NCI-H2227 treated with DMSO at 0.1 percent for 48 hours (cell line): ENCODE results near the gene COPS9.

Experiments used
- DNase-seq: peaks from one replicate; lab custom pipeline; 2025; lab: John Stamatoyannopoulos, UW

COPS9 gene

DNA sequence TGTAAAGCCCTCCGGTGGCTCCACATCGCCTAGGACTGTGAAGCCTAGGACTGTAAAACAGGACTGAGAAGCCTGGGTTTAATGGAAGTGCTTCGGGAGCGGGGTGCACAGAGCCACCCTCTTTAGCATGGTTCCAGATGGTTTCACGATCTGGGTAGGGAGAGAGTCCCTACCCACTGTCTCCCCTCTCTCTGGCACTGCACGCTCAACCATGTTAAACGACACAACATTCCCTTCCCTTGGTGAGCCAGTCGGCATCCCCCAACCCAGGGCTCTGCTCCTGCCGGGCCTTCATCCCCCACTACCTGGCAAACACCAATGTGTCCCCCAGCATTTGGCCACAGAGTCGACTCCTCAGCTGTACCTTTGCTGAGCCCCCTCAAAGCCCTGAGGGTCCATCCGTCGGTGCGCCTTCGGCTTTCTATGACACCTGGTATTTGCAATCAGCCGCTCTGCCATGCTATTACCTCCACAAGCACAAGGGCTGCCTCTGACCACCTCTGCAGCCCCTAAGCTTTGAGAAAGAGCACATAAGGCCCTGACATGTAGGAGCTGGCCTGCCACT is 1.1 kb downstream of the COPS9 start:
- no peak for DNase-seq

DNA sequence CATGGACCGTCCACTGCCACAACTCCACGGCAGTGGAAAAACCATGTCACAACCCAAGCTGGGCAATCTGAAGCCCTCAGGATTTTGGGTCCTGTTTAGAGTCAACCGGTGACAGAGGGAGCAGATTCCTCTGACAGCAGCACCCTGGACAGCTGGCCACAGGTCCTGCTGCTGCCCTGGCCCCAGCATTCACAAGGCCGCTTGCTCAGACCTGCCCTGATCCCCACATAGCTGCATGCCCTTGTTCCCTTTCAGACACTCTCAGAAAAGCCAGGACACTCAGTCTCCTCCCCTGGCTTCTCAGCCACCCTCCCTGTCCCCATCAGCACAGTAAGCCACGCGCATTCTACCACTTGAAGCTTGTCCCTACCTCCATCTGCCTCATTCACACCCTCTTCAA is 1.6 kb downstream of the COPS9 start:
- DNase-seq: no peak

DNA sequence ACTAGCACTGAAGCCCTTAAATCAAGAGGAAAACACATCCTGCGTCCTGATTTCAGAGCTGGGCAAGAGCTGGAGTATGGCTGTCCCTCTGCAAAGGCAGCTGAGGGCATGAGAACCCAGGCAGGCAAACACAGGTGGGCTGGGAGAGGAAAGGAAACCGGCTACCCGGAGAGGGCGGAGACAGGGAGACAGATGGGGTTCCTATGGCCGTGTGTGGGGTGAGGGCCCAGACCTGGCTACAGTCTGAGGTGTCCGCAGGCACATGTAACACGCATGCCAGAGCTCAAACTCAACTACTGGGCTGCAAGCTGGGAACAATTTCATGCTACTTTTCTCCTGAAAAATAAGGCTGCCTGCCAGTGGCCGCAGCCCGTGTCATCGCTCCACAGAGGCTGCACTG is 2.7 kb downstream of the COPS9 start:
- no peak for DNase-seq

DNA sequence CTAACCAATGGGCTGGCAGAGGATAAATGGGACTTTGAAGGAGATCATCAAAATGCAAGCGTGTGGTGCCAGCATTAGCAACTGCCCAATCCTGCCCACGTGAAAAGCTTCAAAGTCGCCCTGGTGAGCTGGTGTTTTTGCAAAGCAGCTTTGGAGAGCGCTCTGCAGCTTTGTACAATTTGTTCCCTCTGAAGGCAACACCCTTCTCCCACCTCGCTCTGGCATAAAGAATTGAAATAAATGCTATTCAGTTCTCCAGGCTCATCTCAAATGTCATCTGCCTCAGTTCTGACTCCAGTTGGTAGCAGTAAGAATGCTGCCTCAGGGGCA is 3.5 kb downstream of the COPS9 start:
- no peak for DNase-seq

DNA sequence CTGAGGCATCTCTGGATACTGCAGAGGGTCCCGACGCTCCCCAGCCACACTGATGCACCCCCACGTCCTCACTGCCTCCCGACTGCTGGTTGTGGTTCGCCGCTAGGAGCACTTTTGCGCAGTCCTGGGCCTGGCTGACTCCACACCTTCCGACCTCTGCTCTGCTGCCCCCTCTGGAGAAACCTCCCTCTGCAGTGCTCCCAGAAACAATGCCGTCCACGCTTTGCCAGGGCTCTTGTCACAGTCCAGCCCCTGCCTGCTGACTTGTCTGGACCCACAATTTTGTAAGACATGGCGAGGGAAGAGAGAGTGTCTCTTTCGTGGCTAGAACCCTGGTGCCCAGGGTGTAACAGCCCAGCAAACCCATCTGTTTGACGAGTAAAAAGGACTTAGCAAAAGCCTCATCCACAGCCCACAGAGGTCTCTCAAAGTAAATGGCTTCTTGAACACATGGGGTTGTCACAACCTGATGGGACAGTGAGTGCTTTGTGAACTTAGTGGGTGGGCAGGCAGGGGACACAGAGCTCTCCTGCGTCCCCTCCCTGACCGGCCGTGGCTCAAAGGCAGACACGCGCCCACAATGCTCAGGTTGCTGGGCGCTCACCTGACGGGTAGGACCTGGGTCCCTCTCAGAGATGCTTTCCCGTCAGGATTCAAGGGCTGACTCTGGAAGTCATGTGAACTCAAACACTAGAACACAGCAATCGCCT is 4.0 kb downstream of the COPS9 start:
- DNase-seq: no peak

DNA sequence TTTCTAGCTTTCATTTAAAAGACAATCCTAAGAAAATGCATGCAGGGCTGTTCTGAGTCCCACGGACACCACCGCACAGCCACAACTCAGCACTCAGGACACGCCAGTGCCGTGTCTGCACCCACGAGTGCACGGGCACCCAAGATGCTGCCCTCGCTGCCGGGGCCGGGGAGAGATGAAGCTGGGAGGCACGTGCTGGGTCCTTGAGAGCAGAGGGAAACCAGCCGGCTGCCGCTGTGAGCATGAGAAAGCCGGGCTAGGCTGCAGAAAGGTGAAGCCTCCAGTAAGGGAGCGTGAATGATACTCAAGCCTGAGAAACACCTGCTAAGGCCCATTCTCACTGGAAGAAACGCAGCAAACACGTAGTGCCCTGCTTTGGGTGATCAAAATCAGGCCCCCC is 4.8 kb downstream of the COPS9 start:
- DNase-seq: no peak

DNA sequence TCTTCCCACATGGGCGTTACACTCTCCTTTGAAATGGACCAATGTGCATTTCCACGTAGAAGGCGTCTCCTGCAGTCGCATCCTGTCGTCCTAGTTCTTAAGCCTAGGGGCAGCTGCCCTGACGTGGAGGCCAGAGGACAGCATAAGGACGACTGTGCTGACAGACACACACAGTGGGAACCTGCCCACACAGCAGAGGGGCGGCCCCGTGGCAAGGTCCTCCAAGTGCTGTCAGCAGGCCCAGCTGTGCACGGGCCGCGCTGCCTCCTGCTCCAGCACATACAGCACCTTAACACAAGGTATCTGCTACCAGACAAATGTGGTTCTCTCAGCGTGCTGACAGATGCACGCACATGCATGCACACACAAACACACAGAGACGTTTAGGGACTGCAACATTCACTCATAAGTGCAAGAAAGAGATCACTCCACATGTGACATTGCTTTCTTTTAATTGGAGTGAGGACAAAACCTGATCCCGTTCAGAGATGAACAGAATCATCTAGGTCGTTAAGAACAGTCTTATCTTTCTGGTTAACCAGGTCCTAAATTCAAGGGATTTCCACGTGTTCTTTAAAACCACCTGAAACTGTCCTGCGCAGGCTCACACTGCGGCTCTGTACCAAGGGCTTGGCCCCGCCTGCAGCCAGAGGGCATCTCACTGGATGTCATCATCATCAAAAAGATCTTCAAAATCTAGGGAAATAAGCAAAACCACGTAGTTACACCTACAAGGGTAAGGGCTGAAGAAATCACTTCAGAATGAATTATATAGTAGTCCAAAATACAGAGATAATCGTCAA is 5.5 kb downstream of the COPS9 start:
- DNase-seq: no peak

DNA sequence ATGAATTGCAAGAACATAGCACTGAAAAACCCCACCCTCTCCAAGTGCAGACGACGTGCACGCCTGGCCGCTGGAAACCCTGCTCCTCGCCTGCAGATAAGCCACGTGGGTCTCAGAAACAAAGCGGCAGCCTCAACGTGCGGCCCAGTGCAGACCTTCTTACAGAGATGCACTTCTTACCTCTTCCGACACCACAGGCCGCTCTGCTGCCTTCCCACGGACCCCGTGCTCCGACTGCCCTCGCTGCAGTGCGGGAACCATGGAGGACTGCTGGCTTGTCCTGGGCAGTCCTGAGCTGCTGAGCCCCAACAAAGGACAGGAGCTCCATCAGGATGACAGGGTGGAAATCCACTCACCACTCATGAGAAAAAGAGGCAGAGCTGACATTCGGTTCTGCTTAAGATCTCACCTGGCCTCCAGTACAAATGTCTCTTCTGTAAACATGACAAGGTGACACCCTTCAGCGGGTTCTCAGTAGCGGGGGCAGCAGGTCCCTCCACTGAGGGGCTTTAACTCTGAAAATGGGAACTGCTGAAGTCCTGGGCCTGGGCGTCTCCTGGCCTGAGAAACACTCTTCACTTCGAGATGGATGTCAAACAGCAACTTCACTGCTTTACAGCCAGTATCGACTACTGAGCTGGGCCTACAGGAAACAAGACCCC is 6.2 kb downstream of the COPS9 start:
- DNase-seq: no peak

DNA sequence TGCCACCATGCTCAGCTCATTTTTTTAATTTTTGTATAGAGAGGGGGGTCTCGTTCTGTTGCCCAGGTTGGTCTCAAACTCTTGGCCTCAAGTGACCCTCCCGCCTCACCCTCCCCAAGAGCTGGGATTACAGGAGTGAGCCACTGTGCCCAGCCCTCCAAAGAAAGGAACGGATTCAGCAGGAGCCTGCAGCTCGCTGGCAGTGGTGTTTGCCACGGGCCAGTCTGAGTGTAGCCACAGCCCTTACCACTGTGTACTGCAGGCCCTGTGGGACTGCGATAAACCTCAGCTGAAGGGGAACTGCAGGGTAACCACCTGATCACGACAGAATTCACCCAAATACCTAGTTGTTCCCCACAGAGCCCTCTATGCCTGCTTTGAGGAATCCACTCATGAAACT is 6.8 kb downstream of the COPS9 start:
- DNase-seq: no peak

DNA sequence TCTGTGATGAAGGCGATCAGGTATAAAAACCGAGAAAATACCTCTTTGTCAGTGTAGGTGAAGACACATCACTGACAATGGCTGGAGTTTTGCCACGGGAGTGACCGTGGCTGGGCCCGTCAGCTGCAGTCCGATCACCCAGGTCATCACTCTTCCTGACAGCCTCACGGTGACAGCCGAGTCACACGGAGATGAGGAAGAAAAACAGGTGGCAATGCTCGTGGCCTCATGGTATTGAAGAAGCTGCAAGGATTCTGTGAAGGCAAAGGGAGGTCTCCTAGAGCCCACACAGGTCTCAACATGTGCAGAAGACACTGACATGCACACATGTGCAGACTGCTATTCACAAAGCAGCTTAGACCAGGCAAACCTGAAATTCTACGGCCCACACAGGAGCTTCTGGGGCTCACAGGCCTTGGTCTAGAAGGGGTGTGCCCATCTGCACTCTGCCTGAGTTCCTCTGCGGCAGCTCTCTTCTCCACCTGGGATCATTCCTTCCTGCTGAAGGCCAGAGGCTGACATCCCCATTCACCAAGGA is 7.4 kb downstream of the COPS9 start:
- no peak for DNase-seq

DNA sequence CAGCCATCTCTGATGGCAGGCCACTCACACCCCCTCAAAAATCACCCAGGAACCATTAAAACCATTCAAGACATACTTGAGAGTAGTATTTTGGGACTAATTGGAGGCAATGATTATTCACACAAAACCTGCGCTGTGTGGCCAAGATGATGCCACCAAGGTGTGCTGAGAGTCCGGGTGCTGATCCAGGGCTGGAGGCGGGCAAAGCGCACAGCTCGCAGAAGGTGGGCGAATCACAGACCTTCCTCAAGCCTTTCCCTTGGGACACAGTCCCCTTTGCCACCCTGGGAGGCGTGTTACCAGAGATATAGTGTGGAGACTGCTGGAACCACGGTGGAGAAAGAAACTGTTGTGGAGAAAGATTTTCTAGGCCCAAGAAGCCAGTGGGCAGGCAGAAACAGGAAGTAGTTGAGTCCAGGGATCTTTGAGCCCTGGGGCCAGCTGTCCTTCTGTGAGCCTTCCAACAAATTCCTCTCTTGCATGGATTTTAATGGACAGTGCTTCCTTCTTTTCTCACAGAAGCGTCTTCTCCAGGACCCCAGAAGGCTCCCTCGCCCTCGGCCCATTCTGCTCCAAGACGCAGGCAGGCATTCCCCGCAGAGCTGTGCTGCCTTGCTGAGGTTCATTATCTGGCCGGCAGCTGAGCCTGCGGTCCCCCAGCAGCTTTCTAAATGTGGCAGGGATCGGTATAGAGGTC is 8.0 kb downstream of the COPS9 start:
- no peak for DNase-seq

DNA sequence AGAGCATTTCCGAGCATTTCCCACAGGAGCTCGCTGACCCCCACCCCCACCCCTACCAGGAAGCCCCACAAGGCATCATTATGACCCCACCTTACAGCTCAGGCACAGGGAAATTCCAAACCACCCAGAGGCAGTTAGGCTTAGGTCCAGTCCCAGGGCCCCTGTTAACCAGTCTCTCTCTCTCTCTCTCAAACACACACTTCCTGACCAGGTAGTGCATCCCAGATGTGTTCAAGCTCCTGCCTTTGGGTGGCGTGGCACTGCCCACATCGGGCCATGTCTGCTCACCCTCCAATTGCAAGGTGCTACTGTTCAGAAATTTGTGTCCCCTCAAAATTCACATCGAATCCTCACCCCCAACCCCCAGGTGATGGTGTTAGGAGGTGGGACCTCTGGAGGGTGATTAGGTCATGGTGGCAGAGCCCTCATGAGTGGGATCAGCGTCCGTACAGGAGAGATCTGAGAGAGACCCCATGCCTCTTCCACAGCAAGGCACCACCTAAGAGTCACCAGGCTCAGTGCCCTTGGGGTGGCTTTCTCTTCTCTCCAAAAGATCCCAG is 8.8 kb downstream of the COPS9 start:
- no peak for DNase-seq

DNA sequence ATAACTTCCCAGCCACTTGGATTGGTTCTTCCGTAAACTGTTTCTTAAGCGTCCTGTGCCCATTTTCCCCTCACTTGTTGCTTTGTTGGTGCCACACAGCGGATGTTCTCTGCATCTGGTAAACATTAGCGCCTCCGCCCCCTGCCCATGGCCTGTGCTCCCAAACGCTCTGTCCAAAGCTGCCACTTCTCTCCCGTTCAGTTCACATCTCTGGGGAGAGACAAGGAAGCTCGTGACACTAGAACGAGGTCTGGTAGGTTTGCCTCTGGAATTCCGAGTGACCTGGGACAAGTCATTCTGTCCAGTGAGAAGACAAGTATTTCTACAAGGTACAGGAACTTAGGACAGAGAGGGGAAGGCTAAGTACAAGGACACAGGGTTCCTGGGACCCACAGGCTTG is 9.4 kb downstream of the COPS9 start:
- DNase-seq: no peak

DNA sequence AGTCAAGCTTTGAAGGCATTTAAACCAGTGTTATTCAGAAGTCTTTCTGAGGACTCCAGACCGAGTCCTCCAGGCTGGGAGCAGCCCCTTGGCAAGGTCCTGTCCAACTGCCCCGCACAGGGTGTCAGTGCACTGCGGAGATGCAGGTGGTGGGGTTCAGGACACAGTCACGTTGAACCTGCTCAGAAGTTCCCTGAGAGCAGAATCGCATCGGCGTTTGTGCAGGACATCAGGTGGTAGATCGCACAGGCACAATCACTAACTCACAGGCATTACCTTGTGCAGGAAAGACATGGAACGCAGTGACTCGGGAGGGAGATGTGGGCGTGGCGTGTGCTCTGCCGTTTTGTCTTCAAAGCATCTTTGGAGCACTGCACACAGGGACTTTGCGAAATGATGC is 10.4 kb downstream of the COPS9 start:
- no peak for DNase-seq

DNA sequence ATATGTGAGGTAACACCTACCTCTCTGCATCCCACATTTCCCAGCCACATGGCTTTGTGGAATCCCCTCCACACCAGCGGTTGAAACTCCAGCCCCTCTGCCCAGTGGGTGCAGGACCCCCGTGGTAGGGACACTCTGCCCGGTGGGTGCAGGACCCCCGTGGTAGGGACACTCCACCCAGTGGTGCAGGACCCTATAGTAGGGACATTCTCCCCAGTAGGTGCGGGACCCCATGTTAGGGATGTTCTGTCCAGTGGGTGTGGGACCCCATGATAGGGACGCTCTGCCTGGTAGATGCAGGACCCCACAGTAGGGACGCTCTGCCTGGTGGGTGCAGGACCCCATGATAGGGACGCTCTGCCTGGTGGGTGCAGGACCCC is 11.5 kb downstream of the COPS9 start:
- no peak for DNase-seq

DNA sequence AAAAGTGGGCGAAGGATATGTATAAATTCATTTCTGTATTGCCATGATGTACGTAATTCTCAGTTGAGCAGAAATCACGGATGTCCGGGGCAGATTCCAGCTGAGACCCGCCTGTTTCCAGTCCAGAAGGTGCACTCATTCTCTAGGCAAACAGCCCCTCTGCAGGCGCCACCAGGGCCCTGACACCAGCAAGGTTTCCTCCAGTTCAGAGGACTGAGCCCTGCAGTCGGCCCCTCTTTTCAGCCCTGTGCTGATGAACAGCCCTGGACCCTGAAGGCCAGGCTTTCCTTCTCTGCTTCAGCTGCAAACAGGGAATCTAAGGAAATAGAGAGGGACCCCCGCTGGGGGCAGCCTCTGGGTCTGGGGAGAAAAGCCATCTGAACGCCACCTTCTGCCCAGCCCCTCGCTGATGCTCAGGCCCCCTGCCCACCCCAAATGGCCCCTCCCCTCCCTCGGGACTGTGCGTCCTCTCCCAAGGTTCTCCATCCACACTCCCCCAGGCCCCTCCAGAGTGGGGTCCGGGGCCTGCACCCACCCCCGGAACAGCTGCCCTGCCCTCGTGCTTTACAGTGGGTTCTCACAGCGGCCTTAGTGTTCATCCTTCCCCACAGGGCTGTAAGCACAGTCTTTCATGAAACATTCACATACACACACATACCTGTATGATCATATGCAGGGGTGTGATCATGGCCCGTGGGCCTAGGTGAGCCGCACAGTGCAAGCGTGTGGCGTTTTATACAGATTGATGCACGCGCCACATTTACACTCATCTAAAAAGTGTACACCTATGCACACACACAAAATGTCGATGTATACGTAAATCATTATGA is 12.1 kb downstream of the COPS9 start:
- no peak for DNase-seq

DNA sequence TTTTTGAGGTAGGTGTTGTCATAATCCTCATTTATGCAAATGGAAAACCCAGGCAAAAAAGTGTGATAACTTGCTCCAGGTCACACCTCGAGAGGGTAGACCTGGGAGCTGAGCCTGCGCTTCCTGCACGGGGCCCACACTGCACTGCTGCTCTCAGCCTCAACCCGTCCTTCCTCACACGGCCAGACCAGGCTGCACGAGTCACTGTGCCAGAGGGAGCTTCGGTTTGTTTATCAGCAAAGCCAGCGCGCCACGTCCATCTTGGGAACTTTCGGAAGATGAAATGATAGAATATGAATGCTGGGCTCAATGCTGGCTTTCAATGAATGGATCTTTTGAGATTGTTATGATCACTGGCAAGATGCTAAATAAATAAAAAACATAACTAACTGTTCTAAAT is 14.4 kb downstream of the COPS9 start:
- no peak for DNase-seq

DNA sequence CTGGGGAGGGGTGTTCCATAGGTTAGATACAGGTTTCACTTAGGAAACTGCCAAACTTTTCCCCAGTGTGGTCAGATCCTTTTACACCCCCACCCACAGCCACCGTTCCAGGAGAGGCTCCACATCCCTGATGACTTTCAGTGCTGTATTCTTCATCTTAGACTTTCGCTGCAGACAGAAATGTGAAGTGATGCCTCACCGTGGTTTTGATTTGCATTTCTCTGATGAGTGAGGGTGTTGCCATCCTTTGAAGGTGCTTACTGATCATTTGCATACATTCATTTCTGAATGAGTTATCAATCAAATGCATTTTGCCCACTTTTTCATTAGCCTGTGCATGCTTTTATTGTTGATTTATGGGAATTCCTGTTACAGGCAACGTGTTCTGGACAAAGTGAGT is 14.9 kb downstream of the COPS9 start:
- DNase-seq: no peak

DNA sequence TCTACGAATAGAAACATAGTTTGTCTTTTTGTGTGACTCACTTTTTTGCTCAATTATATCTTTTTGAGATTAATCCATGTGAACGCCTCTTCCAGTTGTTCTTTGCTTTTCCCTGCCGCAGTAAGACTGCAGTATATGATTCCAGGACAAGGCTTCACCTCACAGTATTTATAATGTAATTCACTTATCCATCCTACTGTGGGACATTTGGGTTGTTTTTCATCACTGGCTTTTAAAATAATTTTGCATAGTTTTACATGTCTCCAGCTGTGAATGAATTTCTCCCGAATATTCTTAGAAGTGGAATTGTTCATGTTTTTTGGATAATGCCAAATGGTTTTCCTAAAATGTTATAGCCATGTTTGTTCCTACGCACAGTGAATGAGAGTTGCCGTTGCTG is 21.9 kb downstream of the COPS9 start:
- no peak for DNase-seq

DNA sequence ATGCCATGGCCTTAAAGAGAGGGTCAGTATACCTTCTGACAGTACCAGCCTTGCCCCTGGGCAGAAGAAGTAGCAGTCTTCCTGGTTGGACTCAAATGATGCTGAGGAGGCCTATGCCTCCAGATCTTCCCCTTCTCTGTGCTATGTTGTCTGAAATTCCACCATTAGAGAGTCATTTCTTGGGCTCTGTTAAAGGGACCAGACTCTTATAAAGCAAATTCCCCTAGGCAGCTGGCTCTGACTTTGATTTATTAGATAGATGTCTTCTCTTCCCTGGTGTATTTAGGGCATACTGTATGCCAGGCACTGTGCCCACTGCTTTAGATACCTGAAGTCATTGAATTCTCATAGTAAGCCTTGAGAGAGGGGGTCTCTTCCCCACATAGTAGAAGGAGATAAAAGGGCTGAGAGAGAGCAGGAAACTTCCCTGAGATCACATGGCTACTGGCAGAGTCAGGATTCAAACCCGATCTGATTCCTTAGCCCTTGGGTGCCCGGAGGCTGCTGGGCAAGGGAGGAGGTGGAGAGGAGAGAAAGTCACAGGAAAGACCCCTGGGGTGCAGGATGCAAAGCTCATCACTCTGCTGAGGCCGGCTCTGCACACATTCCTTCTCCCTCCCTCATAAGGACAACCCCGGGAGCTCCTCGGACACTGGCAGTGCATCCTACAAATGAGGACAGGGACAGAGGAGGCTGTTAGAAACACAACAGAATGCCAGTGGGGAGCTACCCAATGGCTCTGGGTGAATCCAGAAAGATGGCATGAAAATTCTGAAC is 23.0 kb downstream of the COPS9 start:
- DNase-seq: no peak
